IMR-90 (cell line): ENCODE results near the gene EPB41L5. TPM values are rescaled to one million over a fixed set of nuclear protein-coding genes. Genes with fewer than 3 reads are reported as not detected.

Experiments used
- ATAC-seq: fragments of 200-7000 bp; cut with Tn5 transposase; 2 replicates; pipeline ENCODE4 v1.9.1; 2020; ENCODE audit warnings: low read depth, mild to moderate bottlenecking, moderate library complexity
- BruUV-seq: library from RNA; stranded (reverse); fragments of 400-500 nt; replicated peaks from 2 replicates; lab custom pipeline; 2021; lab: Mats Ljungman, UMichigan
- CTCF ChIA-PET: fragments of 300-600 bp; formaldehyde crosslinking; extraction: SDS; loops from one replicate; lab custom pipeline; 2021; ENCODE audit warnings: antibody characterized with exemption; lab: Yijun Ruan, JAX
- POLR2A ChIA-PET: fragments of 300-600 bp; sonication (Branson Sonifier 250); formaldehyde crosslinking; loops from one replicate; lab custom pipeline; 2022; ENCODE audit warnings: antibody characterized with exemption; ENCODE audit not compliant: unreplicated experiment; lab: Charles Lee
- DNase-seq: peaks from one replicate; pipeline ENCODE4 v3.0.0; 2013
- H2AFZ ChIP-seq: replicated peaks from 2 replicates; pipeline ENCODE3; 2013; ENCODE audit warnings: low read length, mild to moderate bottlenecking; ENCODE audit not compliant: poor library complexity
- H2AK5ac ChIP-seq: 2 replicates; pipeline ENCODE4 v1.6.1; 2013; ENCODE audit warnings: low read depth, low read length, inconsistent platforms
- H2AK9ac ChIP-seq: replicated peaks from 2 replicates; pipeline ENCODE3; 2013; ENCODE audit warnings: mild to moderate bottlenecking, low read depth, low read length, moderate library complexity; ENCODE audit not compliant: poor library complexity
- H2BK120ac ChIP-seq: 2 replicates; pipeline ENCODE4 v1.6.1; 2013; ENCODE audit warnings: low read depth, low read length, inconsistent platforms
- H2BK15ac ChIP-seq: 3 replicates; pipeline ENCODE4 v1.6.1; 2013; ENCODE audit warnings: low read depth, low read length, inconsistent platforms
- H2BK20ac ChIP-seq: 2 replicates; pipeline ENCODE4 v1.6.1; 2013; ENCODE audit warnings: low read depth, mild to moderate bottlenecking, inconsistent platforms, low read length, moderate library complexity
- H2BK5ac ChIP-seq: 2 replicates; pipeline ENCODE4 v1.6.1; 2013; ENCODE audit warnings: mild to moderate bottlenecking, low read depth, low read length, inconsistent platforms; ENCODE audit not compliant: poor library complexity, severe bottlenecking
- H3K14ac ChIP-seq: replicated peaks from 2 replicates; pipeline ENCODE4 v1.6.1; 2013; ENCODE audit warnings: low read depth, low read length, inconsistent platforms
- H3K18ac ChIP-seq: 2 replicates; pipeline ENCODE4 v1.6.1; 2013; ENCODE audit warnings: low read depth, low read length, control low read depth
- H3K23ac ChIP-seq: 2 replicates; pipeline ENCODE4 v1.6.1; 2013; ENCODE audit warnings: low read depth, low read length, inconsistent platforms
- H3K27ac ChIP-seq: 2 replicates; pipeline ENCODE4 v1.5.1; 2013; ENCODE audit warnings: mild to moderate bottlenecking, control low read depth, low read length; ENCODE audit not compliant: insufficient read depth
- H3K27me3 ChIP-seq: 2 replicates; pipeline ENCODE4 v1.6.1; 2013; ENCODE audit warnings: low read length; ENCODE audit not compliant: control insufficient read depth, insufficient read depth
- H3K36me3 ChIP-seq: 2 replicates; pipeline ENCODE4 v1.6.1; 2013; ENCODE audit warnings: low read length, mixed read lengths; ENCODE audit not compliant: control insufficient read depth, insufficient read depth
- H3K4ac ChIP-seq: 2 replicates; pipeline ENCODE4 v1.6.1; 2013; ENCODE audit warnings: low read depth, low read length, inconsistent platforms
- H3K4me1 ChIP-seq: 2 replicates; pipeline ENCODE4 v1.6.1; 2013; ENCODE audit warnings: low read length, mixed read lengths; ENCODE audit not compliant: control insufficient read depth, insufficient read depth
- H3K4me2 ChIP-seq: 2 replicates; pipeline ENCODE4 v1.6.1; 2013; ENCODE audit warnings: low read depth, mild to moderate bottlenecking, control low read depth, low read length, moderate library complexity
- H3K4me3 ChIP-seq: 2 replicates; pipeline ENCODE4 v1.5.1; 2013; ENCODE audit warnings: low read depth, mild to moderate bottlenecking, control low read depth, low read length, moderate library complexity; ENCODE audit not compliant: insufficient read depth
- H3K56ac ChIP-seq: 2 replicates; pipeline ENCODE4 v1.6.1; 2013; ENCODE audit warnings: low read length, inconsistent platforms; ENCODE audit not compliant: insufficient read depth; ENCODE audit errors: extremely low read depth
- H3K79me1 ChIP-seq, 2 experiments: 2 replicates each; pipeline ENCODE4 v1.6.1; 2013; ENCODE audit warnings: low read length in 2 of 2, inconsistent platforms in 1 of 2, low read depth in 1 of 2
- H3K9ac ChIP-seq: 2 replicates; pipeline ENCODE4 v1.6.1; 2013; ENCODE audit warnings: low read depth, low read length, control low read depth
- H3K9me1 ChIP-seq: 2 replicates; pipeline ENCODE4 v1.6.1; 2013; ENCODE audit warnings: low read length, inconsistent platforms; ENCODE audit not compliant: insufficient read depth
- H3K9me3 ChIP-seq: 2 replicates; pipeline ENCODE4 v1.6.1; 2013; ENCODE audit warnings: low read length; ENCODE audit not compliant: control insufficient read depth, insufficient read depth
- H4K20me1 ChIP-seq: 2 replicates; pipeline ENCODE4 v1.6.1; 2013; ENCODE audit warnings: low read length, inconsistent platforms; ENCODE audit not compliant: insufficient read depth
- H4K5ac ChIP-seq: 2 replicates; pipeline ENCODE4 v1.6.1; 2013; ENCODE audit warnings: mild to moderate bottlenecking, low read depth, low read length, control low read depth
- H4K8ac ChIP-seq, 2 experiments: 2 replicates each; pipeline ENCODE4 v1.6.1; 2013; ENCODE audit warnings: low read depth in 2 of 2, low read length in 2 of 2, control low read depth in 1 of 2, inconsistent platforms in 1 of 2
- H4K91ac ChIP-seq: 2 replicates; pipeline ENCODE4 v1.6.1; 2013; ENCODE audit warnings: low read depth, low read length, inconsistent platforms; ENCODE audit not compliant: insufficient read depth
- BHLHE40 ChIP-seq: fragments of 150-350 bp; IDR thresholded peaks from 2 replicates; pipeline ENCODE4 v1.6.1; 2016; ENCODE audit warnings: mild to moderate bottlenecking, low read depth, low read length
- CEBPB ChIP-seq: IDR thresholded peaks from 2 replicates; pipeline ENCODE4 v1.6.1; 2012; ENCODE audit warnings: low read depth, low read length, improper control_type of control experiment
- CHD1 ChIP-seq: IDR thresholded peaks from 2 replicates; pipeline ENCODE4 v1.6.1; 2012; ENCODE audit warnings: low read depth, low read length, improper control_type of control experiment
- FOS ChIP-seq: fragments of 150-350 bp; IDR thresholded peaks from 2 replicates; pipeline ENCODE4 v1.6.1; 2016; ENCODE audit warnings: low read depth, low read length
- MAZ ChIP-seq: IDR thresholded peaks from 2 replicates; pipeline ENCODE4 v1.6.1; 2012; ENCODE audit warnings: low read depth, mild to moderate bottlenecking, low read length, improper control_type of control experiment, moderate library complexity, borderline replicate concordance
- MXI1 ChIP-seq: IDR thresholded peaks from 2 replicates; pipeline ENCODE4 v1.6.1; 2012; ENCODE audit warnings: low read depth, mild to moderate bottlenecking, low read length, moderate library complexity, borderline replicate concordance
- POLR2A ChIP-seq: IDR thresholded peaks from 2 replicates; pipeline ENCODE4 v1.6.1; 2012; ENCODE audit warnings: mild to moderate bottlenecking, low read depth, low read length
- RAD21 ChIP-seq: IDR thresholded peaks from 2 replicates; pipeline ENCODE4 v1.6.1; 2012; ENCODE audit warnings: low read length, improper control_type of control experiment
- RCOR1 ChIP-seq: IDR thresholded peaks from 2 replicates; pipeline ENCODE4 v1.6.1; 2012; ENCODE audit warnings: mild to moderate bottlenecking, low read length, improper control_type of control experiment; ENCODE audit not compliant: insufficient replicate concordance
- RFX5 ChIP-seq: IDR thresholded peaks from 2 replicates; pipeline ENCODE4 v1.8.0; 2012; ENCODE audit warnings: low read depth, mild to moderate bottlenecking, low read length, moderate library complexity
- WGBS, 2 experiments: methylation state at CpG; one replicate each; pipeline versions ENCODE4 v1.1.5 to v1.1.7; 2013; ENCODE audit warnings: missing lambda C conversion rate in 2 of 2; ENCODE audit not compliant: insufficient read length in 1 of 2; ENCODE audit errors: extremely low coverage in 2 of 2; 5-methylcytosine and 5-hydroxymethylcytosine counted together
- dilution Hi-C: fragments of 300-500 bp; cut with HindIII; formaldehyde crosslinking; loops from one replicate; pipeline ENCODE4 v1.14.3; 2018; ENCODE audit warnings: low sequenced_read_pairs; ENCODE audit not compliant: unreplicated experiment
- in situ Hi-C: fragments of 300-500 bp; cut with MboI; formaldehyde crosslinking; loops from 3 replicates; pipeline ENCODE4 v1.14.3; 2019; ENCODE audit warnings: low sequenced_read_pairs, inconsistent platforms, mixed read lengths
- intact Hi-C: fragments of 100-400 bp; cut with micrococcal nuclease; formaldehyde crosslinking; loops from 2 replicates; pipeline ENCODE4 v1.10.0; 2022
- polyA plus RNA-seq, 3 experiments: library from polyadenylated mRNA; depleted of rRNA; stranded (reverse); fragments of >200 nt; gene quantifications; 2 replicates each; pipeline ENCODE4 v1.2.3, GENCODE V29; 2012; ENCODE audit warnings: low replicate concordance in 1 of 3
- total RNA-seq: library from RNA; depleted of rRNA; stranded (reverse); fragments of >200 nt; gene quantifications from 2 replicates; pipeline ENCODE4 v1.2.3, GENCODE V29; 2012
- TF ChIP-seq, protein P1 (sequence below): fragments of 150-350 bp; IDR thresholded peaks from 2 replicates; pipeline ENCODE4 v1.6.1; 2016; ENCODE audit warnings: low read depth, mild to moderate bottlenecking, low read length, moderate library complexity, borderline replicate concordance
- TF ChIP-seq, protein P2 (sequence below): fragments of 150-350 bp; IDR thresholded peaks from 2 replicates; pipeline ENCODE4 v1.6.1; 2017; ENCODE audit warnings: mild to moderate bottlenecking, antibody characterized with exemption, low read length, low read depth

EPB41L5 gene
- total and polyA plus RNA-seq, 2 of the 4 experiments (the other 2 are of a cell fraction): 5.1 to 10.6 TPM

DNA sequence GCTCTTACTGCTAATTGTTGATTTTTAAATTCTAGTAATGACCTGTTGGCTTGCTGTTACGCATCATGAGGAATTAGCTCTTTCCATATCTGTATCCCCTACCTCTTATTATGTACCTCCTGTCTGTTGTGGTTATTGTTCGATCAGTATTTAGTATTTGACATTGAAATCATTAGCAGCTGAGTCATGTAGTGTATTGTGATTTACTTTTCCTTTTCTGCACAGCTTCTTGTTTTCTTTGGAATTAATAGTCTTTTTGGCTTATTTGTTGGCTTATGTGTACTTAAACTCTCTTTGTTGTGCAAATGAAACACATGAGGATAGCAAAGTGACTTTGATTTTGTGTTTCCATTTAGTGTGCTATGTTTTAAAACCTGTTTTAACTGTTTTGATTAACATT is 4.3 kb downstream of the EPB41L5 start:
- H4K5ac ChIP-seq: no peak overlapping the region
- H4K8ac ChIP-seq: no peak overlapping the region
- dilution Hi-C loops: no loop called here
- H2BK15ac ChIP-seq: no peak overlapping the region
- H2AFZ ChIP-seq: no peak overlapping the region
- no peak overlapping the region for H3K4me3 ChIP-seq
- in situ Hi-C loops: no loop called here
- H4K91ac ChIP-seq: no peak overlapping the region
- no peak overlapping the region for H2BK120ac ChIP-seq
- CTCF ChIA-PET: interaction anchor here (0.6 to 0.9 kb wide), 2 partner anchors 110 to 158 kb away, joined by 4 to 5 read pairs; no protein-coding TSS in a partner anchor
- no peak for TF ChIP-seq RAD21
- TF ChIP-seq, protein P1, sequence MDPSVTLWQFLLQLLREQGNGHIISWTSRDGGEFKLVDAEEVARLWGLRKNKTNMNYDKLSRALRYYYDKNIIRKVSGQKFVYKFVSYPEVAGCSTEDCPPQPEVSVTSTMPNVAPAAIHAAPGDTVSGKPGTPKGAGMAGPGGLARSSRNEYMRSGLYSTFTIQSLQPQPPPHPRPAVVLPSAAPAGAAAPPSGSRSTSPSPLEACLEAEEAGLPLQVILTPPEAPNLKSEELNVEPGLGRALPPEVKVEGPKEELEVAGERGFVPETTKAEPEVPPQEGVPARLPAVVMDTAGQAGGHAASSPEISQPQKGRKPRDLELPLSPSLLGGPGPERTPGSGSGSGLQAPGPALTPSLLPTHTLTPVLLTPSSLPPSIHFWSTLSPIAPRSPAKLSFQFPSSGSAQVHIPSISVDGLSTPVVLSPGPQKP: no peak
- TF ChIP-seq CHD1: no peak
- TF ChIP-seq POLR2A: no peak
- TF ChIP-seq MXI1: no peak
- no peak for TF ChIP-seq CEBPB
- TF ChIP-seq RCOR1: no peak
- TF ChIP-seq RFX5: no peak
- TF ChIP-seq, protein P2, sequence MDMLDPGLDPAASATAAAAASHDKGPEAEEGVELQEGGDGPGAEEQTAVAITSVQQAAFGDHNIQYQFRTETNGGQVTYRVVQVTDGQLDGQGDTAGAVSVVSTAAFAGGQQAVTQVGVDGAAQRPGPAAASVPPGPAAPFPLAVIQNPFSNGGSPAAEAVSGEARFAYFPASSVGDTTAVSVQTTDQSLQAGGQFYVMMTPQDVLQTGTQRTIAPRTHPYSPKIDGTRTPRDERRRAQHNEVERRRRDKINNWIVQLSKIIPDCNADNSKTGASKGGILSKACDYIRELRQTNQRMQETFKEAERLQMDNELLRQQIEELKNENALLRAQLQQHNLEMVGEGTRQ: no peak
- no peak for TF ChIP-seq MAZ
- no peak for TF ChIP-seq FOS
- TF ChIP-seq BHLHE40: no peak
- H3K14ac ChIP-seq: no peak overlapping the region
- peaks cover 4% of the 10 kb centered on the region; the same call in 1 of the 2 replicates for H4K20me1 ChIP-seq
- intact Hi-C loops: no loop called here
- H2AK9ac ChIP-seq: no peak overlapping the region
- H3K4ac ChIP-seq: no peak overlapping the region
- H3K4me2 ChIP-seq: 0 out of 2 replicates have a peak overlapping the region, but pooled peaks have one; percentile 43
- no peaks in the 10 kb centered on the region for H3K36me3 ChIP-seq
- H2AK5ac ChIP-seq: no peak overlapping the region
- H3K9me3 ChIP-seq: no peaks in the 10 kb centered on the region
- H3K9me1 ChIP-seq: no peaks in the 10 kb centered on the region
- DNase-seq (no peak), ATAC-seq (no peak)
- H3K56ac ChIP-seq: no peak overlapping the region
- H3K79me1 ChIP-seq: peaks cover 11 to 36% of the 10 kb centered on the region in 2 experiments
- no peak overlapping the region for H3K27ac ChIP-seq
- H3K4me1 ChIP-seq: peaks cover 4% of the 10 kb centered on the region; the same call in 1 of the 2 replicates
- no CpG with 5 or more reads among the region's 2 CpGs for WGBS, 2 experiments
- no peaks in the 10 kb centered on the region for H3K27me3 ChIP-seq
- POLR2A ChIA-PET: no interaction called here
- H3K9ac ChIP-seq: no peak overlapping the region
- H2BK5ac ChIP-seq: no peak overlapping the region
- H2BK20ac ChIP-seq: no peak overlapping the region
- BruUV-seq: no TSS peak
- no peak overlapping the region for H3K18ac ChIP-seq
- no peak overlapping the region for H3K23ac ChIP-seq
